SU-DHL-6 (cell line): ENCODE data around the gene GPR180.
"Not testable (repeated sequence)": the region's sequence is repeated elsewhere in the genome, so short reads cannot be mapped to it uniquely, and the experiment has no call there.

Experiments
- H2AFZ ChIP-seq: fragments of 200-600 bp; sonication (generic); 2 replicates; pipeline ENCODE4 v1.6.1; 2014; ENCODE audit warnings: low read depth, mild to moderate bottlenecking, moderate library complexity, mixed read lengths, antibody characterized with exemption, low read length; ENCODE audit not compliant: severe bottlenecking
- H3F3A ChIP-seq: fragments of 200-600 bp; shearing (Covaris generic); 2 replicates; pipeline ENCODE4 v1.6.0; 2016; ENCODE audit warnings: antibody characterized with exemption, mild to moderate bottlenecking; ENCODE audit not compliant: insufficient read depth
- H3K27ac ChIP-seq: fragments of 200-600 bp; sonication (generic); 2 replicates; pipeline ENCODE4 v1.5.1; 2016; ENCODE audit warnings: low read depth, mild to moderate bottlenecking, low read length, moderate library complexity, mixed read lengths
- H3K27me3 ChIP-seq: fragments of 200-600 bp; sonication (generic), shearing (Covaris generic); 2 replicates; pipeline ENCODE4 v1.6.0; 2014; ENCODE audit warnings: mild to moderate bottlenecking, low read length
- H3K36me3 ChIP-seq: fragments of 200-600 bp; sonication (generic); 2 replicates; pipeline ENCODE4 v1.6.1; 2014; ENCODE audit warnings: mild to moderate bottlenecking, low read length, mixed read lengths
- H3K4me2 ChIP-seq: fragments of 300-600, 200-600 bp; shearing (Covaris generic), sonication (generic); 2 replicates; pipeline ENCODE4 v1.6.0; 2014; ENCODE audit warnings: low read length, low read depth, mild to moderate bottlenecking; ENCODE audit not compliant: poor library complexity, severe bottlenecking
- H3K4me3 ChIP-seq: fragments of 200-600 bp; sonication (generic); 2 replicates; pipeline ENCODE4 v1.5.1; 2014; ENCODE audit warnings: antibody characterized with exemption, low read length, mild to moderate bottlenecking, mixed read lengths; ENCODE audit not compliant: insufficient read depth, poor library complexity, severe bottlenecking
- H3K79me2 ChIP-seq: fragments of 200-600 bp; sonication (generic); 2 replicates; pipeline ENCODE4 v1.6.1; 2014; ENCODE audit warnings: mild to moderate bottlenecking, low read length, moderate library complexity; ENCODE audit not compliant: insufficient read depth
- H3K9ac ChIP-seq: fragments of 200-600 bp; sonication (generic); 2 replicates; pipeline ENCODE4 v1.7.0; 2014; ENCODE audit warnings: mild to moderate bottlenecking, low read length
- H3K9me2 ChIP-seq: fragments of 200-600 bp; sonication (generic); replicated peaks from 2 replicates; pipeline ENCODE4 v1.6.1; 2014; ENCODE audit warnings: low read length; ENCODE audit not compliant: insufficient read depth
- H3K9me3 ChIP-seq: fragments of 200-600 bp; sonication (generic); 2 replicates; pipeline ENCODE4 v1.6.1; 2014; ENCODE audit warnings: low read length, mixed read lengths; ENCODE audit not compliant: insufficient read depth
- H4K20me1 ChIP-seq: fragments of 200-600 bp; sonication (generic); 2 replicates; pipeline ENCODE4 v1.6.1; 2014; ENCODE audit warnings: low read depth, mild to moderate bottlenecking, antibody characterized with exemption, low read length, moderate library complexity, mixed read lengths
- CTCF ChIP-seq: fragments of 200-600 bp; sonication (generic); IDR thresholded peaks from one replicate; pipeline ENCODE4 v1.5.1; 2017; ENCODE audit warnings: antibody characterized with exemption, mild to moderate bottlenecking, low read length, moderate library complexity; ENCODE audit not compliant: insufficient read depth, poor library complexity, severe bottlenecking
- EZH2phosphoT487 ChIP-seq: fragments of 200-600 bp; sonication (generic), shearing (Covaris generic); conservative IDR thresholded peaks from 2 replicates; pipeline ENCODE4 v1.6.1; 2018; ENCODE audit warnings: mild to moderate bottlenecking, antibody characterized with exemption, low read length, moderate library complexity, mixed read lengths

The GPR180 gene

DNA sequence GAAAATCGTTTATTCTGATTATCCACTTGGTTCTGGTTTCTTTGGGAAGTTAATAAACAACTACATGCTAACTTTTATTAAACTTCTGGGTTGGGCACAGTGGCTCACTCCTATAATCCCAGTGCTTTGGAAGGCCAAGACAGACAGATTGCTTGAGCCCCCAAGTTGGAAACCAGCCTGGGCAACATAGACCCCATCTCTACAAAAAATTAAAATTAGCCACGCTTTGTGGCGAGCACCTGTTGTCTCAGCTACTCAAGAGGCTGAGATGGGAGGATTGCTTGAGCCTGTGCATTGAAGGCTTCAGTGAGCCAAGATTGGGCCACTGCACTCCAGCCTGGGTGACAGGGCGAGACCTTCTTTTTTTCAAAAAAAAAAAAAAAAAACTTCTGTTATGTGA lies 21.7 kb downstream of the GPR180 start:
- H3K79me2 ChIP-seq = no peaks in the 10 kb centered on the region

GRCh38 chr13:94630858-94631257 lies 29.2 kb downstream of the GPR180 start:
- no peaks in the 10 kb centered on the region for H3K27me3 ChIP-seq
- H3K9me2 ChIP-seq = no peaks in the 10 kb centered on the region
- no peaks in the 10 kb centered on the region for H4K20me1 ChIP-seq
- no peak overlapping the region for H3K4me3 ChIP-seq
- H3K9me3 ChIP-seq = no peaks in the 10 kb centered on the region
- TF ChIP-seq CTCF (no peak), EZH2phosphoT487 (no peak)
- no peak overlapping the region for H3K4me2 ChIP-seq
- no peak overlapping the region for H3K27ac ChIP-seq
- H3K36me3 ChIP-seq = peaks cover 25% of the 10 kb centered on the region; the same call in 1 of the 2 replicates
- H3K79me2 ChIP-seq = no peaks in the 10 kb centered on the region
- no peaks in the 10 kb centered on the region for H3F3A ChIP-seq
- no peak overlapping the region for H2AFZ ChIP-seq
- no peak overlapping the region for H3K9ac ChIP-seq

More for the DNA sequence above, 21.7 kb downstream of the GPR180 start:
- Histone ChIP-seq H3K9me3 (no peaks in the 10 kb centered on the region), H3K36me3 (peaks cover 37% of the 10 kb centered on the region; the same call in 1 of the 2 replicates), H3K9me2 (no peaks in the 10 kb centered on the region), H3K27ac (no peak overlapping the region), H3K27me3 (no peaks in the 10 kb centered on the region), H3F3A (no peaks in the 10 kb centered on the region), H4K20me1 (no peaks in the 10 kb centered on the region), H3K4me2 (no peak overlapping the region), H3K9ac (no peak overlapping the region), H3K4me3 (no peak overlapping the region), H2AFZ (no peak overlapping the region)
- TF ChIP-seq EZH2phosphoT487 (no peak), CTCF (no peak)

GRCh38 chr13:94632226-94632980 lies 30.7 kb downstream of the GPR180 start:
- H3K4me2 ChIP-seq = no peak overlapping the region
- H2AFZ ChIP-seq = no peak overlapping the region
- H3K27ac ChIP-seq = no peak overlapping the region
- no peaks in the 10 kb centered on the region for H3K9me3 ChIP-seq
- no peaks in the 10 kb centered on the region for H4K20me1 ChIP-seq
- no peak overlapping the region for H3K4me3 ChIP-seq
- H3K36me3 ChIP-seq = peaks cover 19% of the 10 kb centered on the region; the same call in 1 of the 2 replicates
- H3K79me2 ChIP-seq = no peaks in the 10 kb centered on the region
- H3K27me3 ChIP-seq = no peaks in the 10 kb centered on the region
- TF ChIP-seq EZH2phosphoT487 (no peak), CTCF (no peak)
- no peak overlapping the region for H3K9ac ChIP-seq
- H3K9me2 ChIP-seq = no peaks in the 10 kb centered on the region
- H3F3A ChIP-seq = no peaks in the 10 kb centered on the region

DNA sequence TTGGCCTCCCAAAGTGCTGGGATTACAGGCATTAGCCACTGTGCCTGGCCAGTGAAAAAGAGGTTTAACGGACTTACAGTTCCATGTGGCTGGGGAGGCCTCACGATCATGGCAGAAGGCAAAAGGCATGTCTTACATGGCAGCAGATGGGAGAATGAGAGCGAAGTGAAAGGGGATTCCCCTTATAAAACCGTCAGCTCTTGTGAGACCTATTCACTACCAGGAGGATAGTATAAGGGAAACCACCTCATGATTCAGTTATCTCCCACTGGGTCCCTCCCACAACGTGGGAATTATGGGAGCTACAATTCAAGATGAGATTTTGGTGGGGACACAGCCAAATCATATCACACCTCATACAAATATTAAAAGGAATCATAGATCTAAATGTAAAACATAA lies 34.4 kb downstream of the GPR180 start:
- not testable (repeated sequence) for H3K9me2 ChIP-seq, H3K36me3 ChIP-seq, H3K27me3 ChIP-seq, H3F3A ChIP-seq, H3K9ac ChIP-seq, H3K9me3 ChIP-seq, H3K79me2 ChIP-seq, H3K27ac ChIP-seq, H4K20me1 ChIP-seq, H3K4me2 ChIP-seq, H2AFZ ChIP-seq, H3K4me3 ChIP-seq
